Stimulated activated CD4-positive, alpha-beta T cell treated with anti-CD3 and anti-CD28 coated beads, Interleukin-4, amount 100 ng/mL, for 1 hour (primary cell): ENCODE results near the gene MYLK3.
"Not testable (repeated sequence)": the region's sequence is repeated elsewhere in the genome, so short reads cannot be mapped to it uniquely, and the experiment has no call there.

Experiments used
- DNase-seq: peaks from one replicate; pipeline ENCODE4 v3.0.0-alpha.2; 2020

Gene MYLK3

DNA sequence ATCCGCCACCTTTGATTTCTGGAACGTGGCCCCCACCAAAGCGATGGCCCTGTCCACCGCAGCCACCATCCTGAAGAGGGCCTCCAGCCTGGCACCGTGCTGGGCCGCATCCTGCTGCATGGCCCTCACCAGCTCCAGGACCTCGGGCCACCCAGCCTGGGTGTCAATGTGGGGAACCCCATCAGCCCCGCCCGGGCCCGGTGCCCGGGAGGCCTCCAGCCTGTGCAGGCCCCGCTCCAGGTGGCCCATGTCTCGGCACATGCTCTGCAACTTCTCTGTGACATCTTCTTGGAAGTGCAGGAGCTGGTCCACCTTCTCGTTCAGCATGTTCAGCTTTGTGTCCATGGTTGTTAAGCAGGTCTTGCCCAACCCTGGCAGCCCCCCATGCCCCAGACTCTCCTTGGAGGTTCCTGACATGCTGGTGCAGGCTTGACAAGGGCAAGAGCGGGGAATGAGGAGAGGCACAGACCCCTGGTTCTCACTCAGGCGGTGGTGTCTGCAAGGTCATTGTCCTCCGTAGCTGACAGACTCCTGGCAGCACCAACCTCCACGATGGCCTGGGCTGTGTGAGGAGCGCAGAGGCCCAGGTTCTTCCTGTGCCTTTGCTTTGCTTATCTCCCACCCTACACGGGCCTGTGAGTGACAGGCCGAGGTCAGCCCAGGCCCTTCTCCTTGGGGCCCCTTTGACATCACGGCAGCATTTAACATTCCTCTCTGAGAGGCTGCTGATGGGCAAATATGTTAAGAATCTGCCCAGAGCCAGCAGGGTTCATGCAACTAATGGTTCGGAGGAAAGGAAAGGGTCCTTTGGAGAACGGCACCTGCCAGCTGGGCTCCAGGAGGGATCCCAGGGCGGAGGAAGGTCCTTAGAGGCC lies at the start of gene MYLK3:
TSS of gene MYLK3 (minus strand) at position 568 of the 875 bp plus-strand sequence. CDS start at position 417, 151 bp downstream.
- DNase-seq: no peak

DNA sequence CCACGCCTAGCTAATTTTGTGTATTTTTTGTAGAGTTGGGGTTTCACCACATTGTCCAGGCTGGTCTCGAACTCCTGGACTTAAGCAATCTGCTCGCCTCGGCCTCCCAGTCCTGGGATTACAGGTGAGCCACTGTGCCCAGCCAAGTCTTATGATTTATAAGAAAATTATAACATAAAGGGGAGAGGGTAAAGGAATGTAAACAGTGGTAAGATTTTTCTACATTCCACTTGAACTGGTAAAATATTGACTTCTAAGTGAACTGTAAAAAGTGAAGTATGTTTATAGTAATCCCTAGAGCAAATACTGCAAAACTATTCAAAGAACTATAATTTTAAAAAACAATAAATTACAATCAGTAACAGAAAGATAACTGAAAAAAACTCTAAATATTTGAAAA lies 49.4 kb upstream of the MYLK3 start:
- DNase-seq: no peak

DNA sequence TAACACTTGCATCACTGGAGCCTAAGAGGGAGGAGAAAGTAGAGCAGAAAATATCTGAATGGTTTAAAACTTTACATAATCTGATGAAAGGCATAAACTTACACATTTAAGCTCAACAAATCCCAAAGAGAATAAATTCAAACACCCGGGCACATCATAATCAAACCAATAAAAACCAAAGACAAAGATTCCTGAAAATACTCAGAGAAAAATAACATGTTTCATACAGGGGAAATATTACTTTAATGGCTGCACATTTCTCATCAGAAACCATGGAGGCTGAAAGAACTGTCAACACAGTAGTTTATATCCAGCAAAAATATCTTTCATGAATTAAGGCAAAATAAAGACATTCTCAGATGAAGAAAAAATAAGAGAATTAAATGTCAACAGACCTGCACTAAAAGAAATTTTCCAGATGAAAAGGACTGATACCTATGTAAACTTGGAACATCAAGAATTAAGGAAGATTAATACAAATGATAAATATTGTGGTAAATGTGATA lies 48.7 kb upstream of the MYLK3 start:
- DNase-seq: no peak

DNA sequence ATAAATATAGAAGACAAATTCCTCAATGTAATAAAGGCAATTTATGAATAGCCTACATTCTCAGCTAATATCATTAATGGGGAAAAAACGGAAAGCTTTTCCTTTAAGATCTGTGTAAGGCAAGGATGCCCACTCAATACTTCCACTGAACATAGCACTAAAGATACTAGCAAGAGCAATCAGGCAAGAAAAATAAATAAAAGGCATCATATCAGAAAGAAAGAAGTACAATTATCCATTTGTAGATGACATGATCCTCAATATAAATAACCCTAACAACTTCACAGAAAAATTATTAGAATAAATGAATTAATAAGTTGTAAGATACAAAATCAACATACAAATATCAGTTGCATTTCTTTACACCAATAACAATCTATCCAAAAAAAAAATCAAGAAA lies 45.7 kb upstream of the MYLK3 start:
- no peak for DNase-seq

DNA sequence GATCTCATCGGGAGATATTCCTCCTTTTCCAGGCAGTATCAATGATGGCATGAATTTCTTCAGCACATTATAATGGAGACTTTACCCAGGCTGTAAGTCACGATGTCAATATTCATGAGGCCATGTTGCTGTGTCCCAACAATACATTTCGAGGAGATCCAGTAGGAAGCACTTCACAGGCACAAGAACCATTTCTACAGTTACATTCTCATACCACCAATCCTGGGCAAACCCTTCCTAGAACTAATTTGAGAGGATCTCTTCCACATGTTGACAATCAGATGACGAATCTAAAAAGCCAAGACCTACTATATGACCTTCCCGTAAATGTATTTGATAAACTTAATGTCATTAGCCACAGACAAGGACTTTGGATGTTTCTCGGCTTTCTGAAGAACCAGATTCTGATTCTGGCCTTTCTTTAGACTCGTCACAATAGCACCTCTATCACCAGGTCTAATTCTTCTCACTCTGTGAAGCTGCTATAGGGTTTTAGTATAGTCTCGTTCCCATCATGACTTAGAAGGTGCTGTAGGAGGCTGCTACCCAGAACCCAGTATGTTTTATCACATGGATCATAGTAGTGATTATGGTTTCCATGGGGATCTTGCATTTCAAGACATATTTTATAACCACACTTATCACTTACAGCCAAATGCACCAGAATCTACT lies 42.6 kb upstream of the MYLK3 start:
- DNase-seq: no peak

DNA sequence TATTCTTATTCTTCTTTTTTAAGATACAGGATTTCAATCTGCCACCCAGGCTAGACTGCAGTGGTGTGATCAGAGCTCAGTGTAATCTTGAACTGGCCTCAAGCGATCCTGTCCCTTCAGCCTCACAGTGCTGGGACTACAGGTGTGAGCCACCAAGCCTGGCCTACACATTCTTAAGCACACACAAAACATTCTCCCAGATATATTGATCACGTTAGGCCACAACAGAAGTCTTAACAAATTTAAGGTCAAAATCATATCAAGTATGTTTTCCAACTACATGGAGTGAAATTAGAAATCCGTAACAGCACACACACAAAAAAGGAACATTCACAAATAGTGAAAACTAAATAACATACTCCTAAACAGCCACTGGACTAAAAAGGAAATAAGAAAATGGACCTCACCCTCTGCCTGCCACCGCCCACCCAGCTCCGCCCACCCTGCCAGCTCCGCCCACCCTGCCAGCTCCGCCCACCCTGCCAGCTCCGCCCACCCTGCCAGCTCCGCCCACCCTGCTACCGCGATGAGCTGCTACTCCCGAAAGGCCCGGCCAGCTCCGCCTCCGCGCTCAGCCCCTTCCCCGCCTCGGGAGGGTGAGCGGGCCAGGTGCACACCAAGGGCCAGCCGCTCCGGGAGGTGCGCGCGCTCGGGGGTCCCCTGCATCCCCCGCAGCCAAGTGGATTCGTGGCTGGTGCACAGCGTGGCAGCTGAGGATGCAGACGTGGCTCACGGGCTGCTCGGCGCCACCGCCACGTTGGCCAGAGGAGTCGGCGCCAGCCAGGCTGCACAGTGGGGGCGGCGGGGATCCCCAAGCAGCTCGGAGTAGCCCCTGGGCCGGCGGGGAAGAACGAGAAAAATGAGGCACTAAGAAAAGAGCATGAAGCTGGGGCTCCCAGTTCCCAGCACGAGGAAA lies 41.6 kb upstream of the MYLK3 start:
- DNase-seq: peak; percentile 72

DNA sequence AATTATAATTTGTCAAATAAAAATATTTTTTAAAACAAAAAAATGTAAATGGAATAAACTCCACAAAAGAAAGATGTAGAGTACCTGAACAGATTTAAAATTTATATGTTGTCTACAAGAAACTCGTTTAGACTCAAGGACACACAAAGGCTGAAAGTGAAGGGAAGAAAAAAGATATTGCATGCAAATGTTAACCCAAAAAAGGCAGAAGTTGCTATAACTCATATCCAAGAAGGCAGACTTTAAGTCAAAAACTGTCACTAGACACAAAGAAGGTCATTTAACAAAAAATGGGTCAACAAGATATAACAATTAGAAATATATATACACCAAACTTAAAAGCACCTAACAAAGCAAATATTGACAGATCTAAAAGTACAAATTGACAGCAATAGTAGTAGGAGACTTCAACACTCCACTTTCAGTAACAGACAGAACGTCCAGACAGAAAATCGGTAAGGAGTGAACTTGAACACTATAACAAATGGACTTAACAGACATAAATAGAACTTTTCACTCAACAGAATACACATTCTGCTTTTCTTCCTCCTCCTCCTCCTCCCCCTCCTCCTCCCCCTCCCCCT lies 40.8 kb upstream of the MYLK3 start:
- no peak for DNase-seq

DNA sequence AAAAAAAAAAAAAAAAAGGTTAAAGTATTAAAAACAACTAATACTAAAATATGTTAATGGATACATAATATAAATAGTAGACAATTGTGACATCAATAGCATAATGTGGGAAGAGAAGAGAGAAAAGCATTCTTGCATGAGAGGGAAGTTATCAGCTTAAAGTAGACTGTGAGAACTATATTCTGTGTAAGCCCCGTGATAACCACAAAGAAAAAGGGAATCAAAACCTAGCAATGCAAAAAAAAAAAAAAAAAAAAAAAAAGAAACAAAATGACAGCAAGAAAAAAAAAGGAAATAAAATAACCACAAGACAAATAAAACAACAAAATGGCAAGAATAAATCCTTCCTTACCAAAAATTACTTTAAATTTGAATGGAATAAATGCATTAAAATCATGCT lies 39.8 kb upstream of the MYLK3 start:
- DNase-seq: no peak

DNA sequence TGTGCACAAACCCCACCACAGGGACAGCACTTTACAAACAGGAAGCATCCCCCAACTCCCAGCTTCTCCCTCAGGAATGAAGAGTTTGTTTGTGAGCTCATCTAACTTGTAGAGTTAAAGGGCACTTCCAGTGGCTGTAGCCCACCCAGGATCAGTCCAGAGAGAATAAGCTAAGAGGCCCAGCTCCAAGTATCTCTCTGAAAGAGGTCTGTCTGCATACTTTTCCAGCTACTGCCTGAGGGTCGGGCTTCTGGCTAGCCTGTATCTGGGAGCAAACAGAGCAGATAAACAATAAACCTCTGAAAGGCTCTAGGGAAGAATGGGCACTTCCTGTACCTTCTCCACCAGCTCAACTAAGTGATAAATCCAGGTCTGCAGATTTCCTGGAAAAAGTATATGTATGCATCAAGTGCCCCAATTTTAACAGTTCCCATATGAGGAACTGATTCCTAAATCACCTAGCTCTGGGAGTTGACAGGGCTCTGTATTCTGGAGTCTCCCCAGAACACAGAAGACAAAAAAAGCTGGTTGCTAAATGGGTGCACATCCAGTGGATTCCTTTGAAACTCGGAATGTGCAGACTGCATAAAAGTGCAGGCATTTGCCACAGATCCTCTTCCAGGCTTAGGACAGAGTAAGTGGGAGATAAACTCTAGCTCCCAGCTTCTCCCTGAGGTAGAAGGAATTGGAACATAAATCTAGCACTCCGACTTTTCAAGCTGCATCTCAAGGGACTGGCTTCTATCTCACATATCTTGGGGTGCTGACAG lies 37.1 kb upstream of the MYLK3 start:
- no peak for DNase-seq

DNA sequence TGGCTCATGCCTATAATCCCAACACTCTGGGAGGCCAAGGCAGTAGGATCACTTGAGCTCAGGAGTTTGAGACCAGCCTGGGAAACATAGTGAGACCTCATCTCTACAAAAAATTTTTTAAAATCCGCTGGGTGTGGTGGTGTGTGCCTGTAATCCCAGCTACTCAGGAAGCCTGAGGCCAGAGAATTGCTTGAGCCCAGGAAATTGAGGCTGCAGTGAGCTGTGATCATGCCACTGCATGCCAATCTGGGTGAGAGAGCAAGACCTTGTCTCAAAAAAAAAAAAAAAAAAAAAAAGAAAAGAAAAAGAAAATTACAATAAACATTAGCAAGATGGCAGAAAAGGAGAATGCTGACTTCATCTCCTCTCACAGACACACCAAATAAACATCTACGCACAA lies 36.4 kb upstream of the MYLK3 start:
- DNase-seq: not testable (repeated sequence)

DNA sequence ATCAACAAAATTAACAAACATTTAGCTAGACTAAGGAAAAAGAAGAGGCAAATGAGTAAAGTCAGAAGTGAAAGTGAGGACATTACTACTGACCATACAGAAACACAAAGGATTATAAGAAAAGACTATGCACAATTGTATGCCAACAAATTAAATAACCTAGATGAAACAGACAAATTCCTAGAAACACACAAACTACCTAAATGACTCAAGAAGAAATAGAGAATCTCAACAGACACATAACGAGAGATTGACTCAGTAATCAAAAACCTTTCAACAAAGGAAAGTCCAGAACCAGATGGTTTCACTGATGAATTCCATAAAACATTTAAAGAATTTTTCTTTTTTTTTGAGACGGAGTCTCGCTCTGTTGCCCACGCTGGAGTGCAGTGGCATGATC lies 35.7 kb upstream of the MYLK3 start:
- no peak for DNase-seq

DNA sequence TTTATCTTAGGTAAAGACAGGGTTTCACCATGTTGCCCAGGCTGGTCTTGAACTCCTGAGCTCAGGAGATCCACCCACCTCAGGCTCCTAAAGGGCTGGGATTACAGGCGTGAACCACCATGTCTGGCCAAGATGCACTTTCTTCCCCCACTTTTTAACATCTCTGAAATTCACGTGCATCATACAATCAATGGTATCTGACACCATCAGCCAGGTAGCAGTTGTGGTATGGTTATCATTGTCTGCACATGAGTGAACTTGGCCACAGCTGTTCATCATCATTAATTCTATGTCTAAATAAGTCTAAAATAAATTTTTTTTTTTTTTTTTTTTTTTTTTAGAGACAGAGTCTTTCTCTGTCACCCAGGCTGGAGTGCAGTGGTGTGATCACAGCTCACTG lies 34.2 kb upstream of the MYLK3 start:
- DNase-seq: no peak

DNA sequence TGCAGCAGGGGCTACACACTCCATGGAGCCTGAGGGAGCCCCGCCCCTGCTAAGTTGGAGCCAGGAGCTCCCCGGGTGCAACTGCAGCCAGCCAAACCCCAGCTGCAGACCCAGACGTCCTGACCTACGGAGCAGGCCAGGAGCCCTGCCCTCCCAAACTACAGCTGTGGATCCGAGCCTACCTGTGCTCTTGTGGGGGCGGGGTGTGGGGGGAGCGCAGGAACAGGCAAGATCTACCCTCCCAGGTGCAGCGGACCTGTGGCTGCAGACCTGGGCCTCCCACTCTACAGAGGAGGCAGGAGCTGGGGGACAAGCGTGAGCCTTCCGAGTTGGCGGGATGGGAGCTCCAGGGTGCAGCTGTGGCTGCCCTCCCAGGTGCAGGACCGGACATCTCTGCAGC lies 29.7 kb upstream of the MYLK3 start:
- DNase-seq: no peak

DNA sequence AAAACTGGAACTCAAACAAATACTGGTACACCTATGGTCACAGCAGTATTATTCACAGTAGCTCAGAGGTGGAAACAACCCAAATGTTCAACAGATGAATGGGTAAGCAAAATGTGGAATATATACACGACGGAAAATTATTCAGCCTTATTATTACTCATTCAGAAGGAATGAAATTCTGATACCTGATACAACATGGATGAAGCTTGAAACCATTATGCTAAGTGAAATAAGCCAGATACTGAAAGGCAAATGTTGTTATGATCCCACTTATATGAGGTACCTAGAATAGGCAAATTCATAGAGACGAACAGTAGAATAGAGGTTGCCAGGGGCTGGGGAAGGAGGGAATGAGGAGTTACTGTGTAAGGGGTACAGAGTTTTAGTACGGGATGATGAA lies 27.1 kb upstream of the MYLK3 start:
- no peak for DNase-seq

DNA sequence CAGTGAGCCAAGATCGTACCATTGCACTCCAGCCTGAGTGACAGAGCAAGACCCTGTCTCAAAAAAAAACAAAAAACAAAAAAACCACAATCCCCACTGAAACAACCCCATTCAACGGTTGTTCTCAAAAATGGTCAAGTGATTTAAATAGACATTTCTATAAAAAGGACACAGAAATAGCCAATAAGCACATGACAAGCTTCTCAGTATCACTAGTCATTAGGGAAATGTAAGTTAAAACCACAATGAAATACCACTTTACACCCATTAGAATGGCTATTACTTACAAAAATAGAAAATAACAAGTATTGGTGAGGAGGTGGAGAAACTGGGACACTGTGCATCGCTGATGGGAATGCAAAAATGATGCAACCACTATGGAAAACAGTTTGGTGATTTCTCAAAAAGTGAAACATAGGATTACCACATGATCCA lies 26.6 kb upstream of the MYLK3 start:
- no peak for DNase-seq

DNA sequence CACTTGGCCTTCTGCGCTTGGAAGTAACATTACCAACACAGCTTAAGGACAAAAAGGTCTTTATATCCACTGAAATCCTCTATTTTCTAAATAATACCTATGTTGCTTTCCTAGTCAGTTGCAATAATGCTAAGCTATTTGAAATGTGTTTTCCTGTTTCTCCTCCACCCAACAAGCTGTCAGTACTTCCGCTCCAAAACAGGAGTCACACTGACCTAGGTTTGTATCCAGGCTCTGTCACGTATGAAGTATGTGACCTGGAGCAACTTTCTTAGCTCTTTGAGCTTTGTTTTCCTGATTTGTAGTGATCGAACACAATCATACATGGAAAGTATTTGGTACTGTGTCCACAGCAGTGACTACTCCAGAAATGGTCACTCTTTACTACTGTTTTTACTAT lies 24.3 kb upstream of the MYLK3 start:
- no peak for DNase-seq

DNA sequence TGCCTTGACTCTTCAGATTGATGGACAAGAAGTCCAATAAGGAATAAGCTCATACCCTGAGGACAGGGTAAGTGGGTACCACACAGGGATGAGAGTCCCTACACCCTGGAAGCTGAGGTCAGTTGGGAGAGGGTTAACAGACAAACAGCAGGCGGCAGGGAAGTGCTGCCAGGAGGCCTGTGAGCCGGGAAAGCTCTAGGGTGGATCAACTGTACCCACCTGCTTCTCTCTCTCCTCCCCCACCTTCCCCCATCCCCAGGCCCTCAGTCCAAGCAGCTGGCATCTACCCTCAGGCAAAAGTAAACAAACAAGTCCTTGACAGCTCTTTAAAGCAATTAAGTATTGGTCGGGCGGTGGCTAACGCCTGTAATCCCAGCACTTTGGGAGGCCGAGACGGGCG lies 20.7 kb upstream of the MYLK3 start:
- no peak for DNase-seq

DNA sequence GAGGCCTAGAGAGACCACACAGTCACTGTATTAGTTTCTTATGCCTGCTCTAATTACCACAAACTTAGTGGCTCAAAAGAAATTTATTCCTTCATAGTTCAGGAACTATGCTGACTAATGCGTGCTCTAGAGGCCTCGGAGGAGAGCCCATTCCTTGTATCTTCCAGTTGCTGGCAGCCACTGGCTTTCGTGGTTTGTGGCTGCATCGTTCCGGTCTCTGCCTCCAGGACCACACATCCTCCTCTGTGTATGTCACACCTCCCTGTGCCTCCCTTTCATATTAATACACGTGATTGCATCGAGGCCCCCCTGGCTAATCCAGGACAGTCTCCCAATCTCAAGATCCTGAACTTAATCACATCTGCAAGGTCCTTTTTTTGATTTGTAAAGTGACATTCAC lies 16.9 kb upstream of the MYLK3 start:
- no peak for DNase-seq

DNA sequence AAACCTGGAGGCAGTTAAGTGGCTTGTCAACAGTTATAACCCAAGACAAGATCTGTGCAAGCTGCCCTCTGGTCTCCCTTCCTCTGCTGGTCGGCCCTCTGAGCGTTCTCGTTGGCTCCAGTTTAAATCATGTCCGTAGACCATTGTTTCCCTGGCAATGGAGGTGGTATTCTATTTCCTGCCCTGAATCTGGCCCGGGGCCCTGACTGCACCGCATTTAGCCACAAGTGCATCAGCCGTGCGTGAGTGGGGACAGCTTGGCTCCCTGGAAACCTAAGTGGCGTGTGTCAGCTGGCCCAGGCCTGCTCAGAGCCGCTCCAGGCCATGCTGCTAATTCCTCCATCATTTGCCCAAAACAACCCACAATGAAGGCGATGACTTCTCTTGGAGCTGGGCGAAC lies 15.0 kb upstream of the MYLK3 start:
- DNase-seq: no peak

DNA sequence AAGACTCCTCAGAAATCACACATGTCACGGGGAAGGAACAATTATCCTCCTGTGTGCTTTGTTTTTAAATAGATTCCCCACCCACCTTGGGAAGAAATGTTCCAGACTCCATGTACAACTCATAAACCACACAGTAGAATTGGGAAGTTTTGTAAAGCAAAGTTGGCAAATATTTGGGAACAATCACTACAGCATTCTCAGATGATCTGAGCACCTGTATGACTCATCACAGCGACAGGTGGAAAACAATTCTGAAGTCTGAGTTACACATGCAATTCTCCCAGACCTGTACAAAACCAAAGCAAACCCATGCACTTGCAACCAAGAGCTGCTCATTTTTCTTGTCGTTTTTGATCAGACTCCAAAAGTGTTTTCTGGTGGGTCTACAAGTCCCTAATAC lies 14.4 kb upstream of the MYLK3 start:
- no peak for DNase-seq

DNA sequence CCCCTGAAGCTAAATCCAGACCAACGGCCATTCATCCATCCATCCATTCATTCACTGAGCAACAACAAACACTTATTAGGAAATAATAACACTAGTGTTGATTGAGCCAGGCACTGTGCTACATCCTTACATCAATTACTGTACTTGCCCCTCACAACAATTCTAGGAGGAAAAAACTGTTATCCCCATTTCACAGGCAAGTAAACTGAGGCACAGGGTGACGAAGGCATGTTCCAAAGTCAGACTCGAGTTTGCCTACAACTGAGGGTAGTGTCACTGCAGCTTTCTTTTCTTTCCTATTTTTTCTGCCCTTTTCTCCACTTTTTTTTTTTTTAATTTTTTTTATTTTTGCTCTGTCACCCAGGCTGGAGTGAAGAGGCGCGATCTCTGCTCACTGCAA lies 11.2 kb upstream of the MYLK3 start:
- DNase-seq: no peak
